T47D (cell line): ENCODE measurements around the gene PTPN20.

Experiments used
- DNase-seq, 2 experiments: peaks; one replicate each; pipeline versions ENCODE4 v3.0.0 to v3.0.0-alpha.2; 2011 to 2012; ENCODE audit warnings: low read depth in 1 of 2, low spot score in 1 of 2
- JUND ChIP-seq: IDR thresholded peaks from 2 replicates; pipeline ENCODE4 v1.6.1; 2012; ENCODE audit warnings: low read depth
- in situ Hi-C: cut with HindIII; loops from 2 replicates; pipeline ENCODE4 v1.10.0; 2016; ENCODE audit warnings: low sequenced_read_pairs, low pct_unique_long_range_greater_than_20kb

PTPN20 gene

DNA sequence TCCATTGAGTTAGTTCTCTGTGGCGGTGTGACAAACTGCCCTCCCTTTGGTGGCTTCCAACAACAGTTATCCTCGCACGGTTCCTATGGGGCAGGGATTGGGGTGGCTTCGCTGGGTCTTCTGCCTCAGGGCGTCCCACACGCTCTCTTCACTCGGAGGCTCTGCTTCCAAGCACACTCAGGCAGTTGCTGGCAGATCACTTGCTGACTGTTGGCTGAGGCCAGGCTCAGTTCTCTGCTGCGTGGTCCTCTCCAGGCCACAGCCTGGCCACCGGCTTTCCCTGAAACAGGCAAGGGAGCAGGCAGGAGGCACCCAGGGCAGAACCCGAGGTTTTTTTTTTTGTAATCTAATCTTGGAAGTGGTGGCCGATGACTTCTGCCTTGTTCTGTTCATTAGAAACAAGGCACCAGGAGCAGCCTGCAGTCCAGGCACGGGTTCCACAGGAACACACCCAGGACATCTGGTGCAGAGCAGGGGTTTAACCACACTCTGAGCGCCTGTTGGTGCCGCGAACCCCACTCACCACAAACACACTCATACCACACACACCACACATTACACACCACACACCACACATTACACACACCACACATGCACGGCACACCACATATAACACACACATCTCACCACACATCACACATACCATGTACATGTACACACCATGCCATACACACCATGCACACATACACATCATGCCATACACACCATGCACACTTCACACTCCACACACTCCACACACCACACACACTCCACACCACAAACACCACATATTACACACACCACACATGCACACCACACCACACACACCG is 112.2 kb downstream of the PTPN20 start:
- in situ Hi-C loops = no loop called here
- TF ChIP-seq JUND = no peak
- DNase-seq = no peak

DNA sequence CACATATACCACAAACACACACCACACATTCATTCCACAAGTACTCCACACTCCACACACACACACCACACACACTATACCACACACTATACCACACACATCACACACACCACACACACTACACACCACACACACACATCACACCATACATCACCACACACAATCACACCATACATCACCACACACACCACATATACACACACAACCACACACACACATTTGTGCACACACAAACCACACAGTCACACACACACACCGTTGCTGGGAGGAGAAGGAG is 112.8 kb downstream of the PTPN20 start:
- in situ Hi-C loops = no loop called here
- DNase-seq = no peak
- no peak for TF ChIP-seq JUND

DNA sequence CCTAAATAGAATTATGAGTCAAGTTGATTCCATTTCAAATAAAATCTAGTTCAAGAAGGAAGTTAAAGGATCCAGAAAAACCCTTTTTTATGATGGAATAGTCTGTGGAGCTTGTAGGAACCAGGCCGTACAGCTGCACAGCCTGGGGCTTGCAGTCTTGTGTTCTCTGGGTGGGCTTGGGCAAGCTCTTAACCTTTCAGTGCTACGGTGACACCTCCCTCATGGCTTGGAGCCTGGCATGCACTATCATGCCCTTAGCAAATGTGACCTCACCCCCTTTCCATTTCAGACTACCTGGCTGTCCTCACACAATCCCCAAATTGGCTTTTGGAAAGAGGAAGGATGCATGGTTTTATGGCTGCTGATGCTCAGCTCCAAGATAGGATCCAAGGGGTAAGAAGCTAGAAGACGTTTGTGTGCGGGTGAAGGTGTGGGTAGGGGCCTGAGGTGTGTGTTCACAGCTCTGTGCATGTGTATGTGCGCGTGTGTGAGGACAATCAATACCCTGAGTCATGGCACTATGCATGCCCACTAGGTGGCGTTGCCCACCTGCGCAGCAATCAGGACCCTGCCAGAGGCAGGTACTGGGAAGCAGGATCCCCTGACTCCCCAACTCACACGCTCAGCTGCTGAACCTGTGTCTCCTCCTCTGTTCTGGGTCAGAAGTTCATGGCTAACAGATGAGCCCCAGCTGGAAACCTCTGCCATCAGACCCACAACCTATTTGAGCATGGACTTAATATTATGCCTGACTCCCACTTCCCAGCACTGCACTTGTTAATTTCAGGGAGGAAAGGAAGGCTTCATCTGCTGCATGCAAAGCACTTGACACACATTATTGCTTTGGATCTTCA is 113.4 kb downstream of the PTPN20 start:
- TF ChIP-seq JUND = no peak
- peak; percentile 80 to 97 for DNase-seq
- in situ Hi-C loops = no loop called here

DNA sequence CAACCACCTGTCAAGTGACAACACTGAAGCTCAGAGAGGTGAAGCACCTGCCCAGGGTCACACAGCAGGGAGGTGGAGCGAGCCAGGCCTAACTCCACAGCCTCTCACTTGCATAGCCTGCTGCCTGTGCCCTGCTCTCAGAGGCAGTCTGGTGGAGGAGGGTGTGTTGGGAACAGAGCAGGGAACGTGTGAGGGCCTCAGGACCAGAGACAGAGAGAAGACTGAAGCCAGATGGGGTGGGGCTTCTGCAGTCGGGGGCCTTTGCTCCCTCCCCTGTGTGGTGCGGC is 114.0 kb downstream of the PTPN20 start:
- no peak for TF ChIP-seq JUND
- no peak for DNase-seq
- in situ Hi-C loops = no loop called here

DNA sequence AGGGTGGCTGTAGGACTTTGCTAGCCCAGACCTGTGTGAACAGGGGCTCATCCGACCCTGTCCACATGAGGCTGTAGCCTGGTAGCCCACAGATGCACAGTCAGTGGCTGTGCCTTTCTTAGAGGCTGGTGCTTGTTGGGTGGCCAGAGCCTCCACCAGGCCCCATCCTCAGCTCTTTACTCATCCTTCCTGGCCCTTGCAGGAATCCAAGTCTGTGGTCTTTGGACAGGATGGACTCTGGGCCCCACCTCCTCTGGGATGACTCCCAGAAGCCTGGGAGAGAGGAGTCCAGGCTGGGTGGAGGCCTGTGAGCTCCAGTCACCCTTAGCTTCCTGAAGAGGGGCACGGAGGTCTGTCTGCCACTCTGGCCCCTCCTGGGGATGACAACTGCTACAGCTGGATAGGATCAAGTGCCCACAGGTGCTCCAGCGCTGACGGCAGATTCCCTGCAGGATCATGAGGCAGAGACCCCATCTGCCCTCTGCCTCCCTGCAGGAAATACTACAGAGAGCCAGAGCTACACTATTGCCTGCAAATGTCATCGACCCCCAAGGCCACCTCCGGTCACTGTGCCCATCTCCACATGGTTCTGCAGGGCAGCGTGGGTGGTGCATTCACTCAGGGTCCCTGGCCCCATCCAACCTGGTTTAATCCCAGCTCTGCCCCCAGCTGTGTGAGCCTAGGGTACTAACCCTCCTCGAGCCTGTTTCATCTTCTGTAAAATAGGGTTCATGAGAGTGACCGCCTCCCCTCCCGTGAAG is 114.5 kb downstream of the PTPN20 start:
- no peak for DNase-seq
- in situ Hi-C loops = no loop called here
- TF ChIP-seq JUND = no peak

DNA sequence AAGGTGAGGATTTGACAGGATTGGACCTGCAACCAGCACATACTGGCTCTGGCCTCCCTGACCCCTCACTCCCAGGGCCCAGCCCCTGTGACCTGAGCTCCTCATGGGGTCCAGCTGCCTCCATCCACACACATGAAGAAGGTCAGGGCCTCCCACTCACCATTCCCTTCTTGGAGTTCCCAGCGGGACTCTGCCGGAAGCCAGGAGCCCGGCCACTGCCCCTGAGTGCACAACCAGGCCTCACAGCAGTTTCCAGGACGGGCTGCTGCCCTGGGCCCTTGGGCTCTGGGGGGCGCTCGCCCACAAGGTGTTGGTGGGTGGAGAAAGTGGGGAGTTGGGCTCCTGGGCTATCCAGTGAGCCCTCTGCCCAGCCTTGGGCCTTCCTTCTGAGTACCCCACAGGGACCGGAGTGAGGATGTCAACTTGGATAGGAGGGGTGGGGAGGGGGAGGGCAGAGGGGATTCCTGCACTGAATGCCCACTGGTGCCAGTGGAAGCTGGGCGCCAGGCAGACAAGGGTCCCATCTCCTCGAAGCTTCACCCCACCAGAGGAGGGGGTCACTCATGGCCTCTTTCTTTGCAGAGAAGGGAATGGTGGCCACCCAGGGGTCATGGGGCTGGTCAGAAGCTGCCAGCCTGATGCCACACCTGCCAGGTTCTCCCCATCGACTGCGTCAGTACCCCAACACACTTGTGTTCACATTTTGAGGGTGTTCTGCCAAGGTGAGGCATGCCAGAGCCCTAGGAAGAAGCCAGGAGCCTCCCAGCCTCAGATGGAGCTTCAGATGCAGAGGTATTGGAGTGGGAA is 115.3 kb downstream of the PTPN20 start:
- no peak for DNase-seq
- TF ChIP-seq JUND = no peak
- in situ Hi-C loops = no loop called here

DNA sequence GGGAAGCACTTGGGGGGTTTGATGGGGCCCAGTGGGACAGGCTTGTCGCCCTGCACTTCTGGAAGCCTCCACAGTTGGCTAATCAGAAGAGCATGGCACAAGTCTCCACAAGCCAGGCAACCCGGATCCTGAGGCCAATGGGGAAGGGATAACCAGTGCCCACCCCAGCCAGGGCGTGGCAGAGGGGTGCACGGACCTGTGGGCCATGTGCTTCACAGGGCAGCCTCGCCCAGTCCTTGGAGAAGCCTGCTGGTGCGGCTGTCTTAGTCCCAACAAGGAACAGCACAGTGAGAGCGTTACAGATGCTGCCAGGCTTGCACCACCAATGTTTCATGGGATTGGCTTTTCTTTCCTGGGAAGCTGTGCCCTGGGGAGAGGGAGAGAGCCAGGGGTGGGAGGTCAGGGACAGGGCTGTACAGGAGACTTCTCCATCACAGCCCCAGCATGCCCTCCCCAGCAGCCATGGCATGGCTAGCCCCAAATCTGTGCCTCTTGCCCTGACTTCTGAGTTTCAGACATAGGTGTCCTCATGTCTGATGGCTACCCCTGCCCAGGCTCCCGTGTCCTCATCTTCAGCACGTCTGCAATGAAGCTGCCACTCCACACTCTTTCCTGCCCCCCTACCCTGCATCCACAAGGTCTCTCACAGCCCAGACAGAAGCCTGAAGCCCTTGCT is 116.0 kb downstream of the PTPN20 start:
- in situ Hi-C loops = no loop called here
- no peak for TF ChIP-seq JUND
- DNase-seq = no peak

DNA sequence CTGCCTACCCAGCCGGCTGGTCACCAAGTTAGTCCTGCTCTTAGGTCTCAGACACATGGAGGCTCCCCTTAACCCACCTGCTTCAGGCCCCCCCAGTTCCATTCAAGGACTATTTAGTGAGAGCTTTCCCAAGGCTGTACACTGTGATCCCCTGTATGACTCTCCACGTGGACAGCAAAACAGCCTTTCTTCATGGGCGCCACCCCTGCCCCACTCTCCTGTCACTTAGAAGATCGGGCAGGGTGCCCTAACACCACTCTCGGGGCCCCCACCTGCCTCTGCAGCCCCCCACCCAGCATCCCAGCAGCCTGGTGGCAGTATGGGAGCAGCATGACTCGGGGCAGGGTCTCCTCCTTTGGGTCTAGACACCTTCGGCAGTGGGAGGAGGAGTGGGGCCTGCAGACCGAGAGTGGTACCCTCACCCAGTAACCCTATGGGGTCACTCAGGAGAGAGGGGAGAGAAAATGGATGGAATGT is 116.6 kb downstream of the PTPN20 start:
- TF ChIP-seq JUND = no peak
- DNase-seq = no peak
- in situ Hi-C loops = no loop called here

DNA sequence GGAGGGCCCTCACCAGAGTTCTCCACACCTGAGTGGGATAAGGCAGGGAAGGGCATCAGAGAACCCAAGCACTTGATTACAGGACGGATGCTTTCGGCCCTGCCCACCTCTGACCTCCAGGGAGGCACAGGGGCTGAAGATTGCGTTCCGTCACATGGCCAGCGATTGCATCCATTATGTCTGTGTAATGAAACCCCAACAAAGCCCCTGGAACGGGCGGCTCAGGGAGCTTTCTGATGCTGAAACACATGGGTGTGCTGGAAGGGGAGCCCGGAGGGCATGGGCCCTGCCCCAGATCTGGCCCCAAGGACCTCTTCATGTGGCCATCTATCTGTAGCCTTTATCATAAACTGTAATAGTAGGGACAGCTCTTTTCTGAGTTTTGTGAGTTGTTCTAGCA is 117.2 kb downstream of the PTPN20 start:
- in situ Hi-C loops = no loop called here
- TF ChIP-seq JUND = no peak
- no peak for DNase-seq

DNA sequence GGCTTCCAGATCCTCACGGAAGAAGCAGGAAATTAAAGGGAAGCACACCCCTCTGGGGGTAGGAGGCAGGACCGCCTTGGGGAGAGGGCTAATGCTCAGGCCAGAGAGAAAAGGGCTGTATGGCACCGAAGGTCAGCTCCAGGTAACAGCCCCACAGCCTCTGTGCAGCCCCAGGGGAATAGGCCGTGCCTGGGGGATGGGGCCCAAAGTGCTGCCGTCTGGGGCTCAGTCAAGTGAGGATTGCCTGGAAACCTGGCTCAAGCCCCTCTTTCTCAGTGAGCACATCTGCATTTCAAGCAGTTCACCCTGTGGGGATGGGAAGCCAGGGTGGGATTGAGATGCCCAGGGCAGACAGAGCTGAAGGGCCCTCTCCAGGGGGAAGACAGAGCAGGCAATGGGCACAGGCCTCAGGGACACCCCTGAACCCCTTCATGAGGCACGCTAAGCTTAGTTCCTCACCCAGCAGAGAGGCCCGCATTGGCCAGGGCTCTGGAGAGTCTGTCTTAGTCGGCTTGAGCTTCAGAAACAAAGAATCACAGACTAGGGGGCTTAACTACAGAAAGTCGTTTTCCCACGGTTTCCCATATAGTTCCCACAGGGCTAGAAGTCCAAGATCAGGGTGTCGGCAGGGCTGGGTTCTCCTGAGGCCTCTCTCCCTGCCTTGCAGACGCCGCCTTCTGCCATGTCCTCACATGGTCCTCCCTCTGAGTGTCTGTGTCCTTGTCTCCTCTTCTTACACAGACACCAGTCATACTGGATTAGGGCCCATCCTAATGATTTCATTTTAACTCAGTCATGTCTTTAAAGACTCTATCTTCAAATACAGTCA is 118.2 kb downstream of the PTPN20 start:
- in situ Hi-C loops = no loop called here
- no peak for TF ChIP-seq JUND
- DNase-seq = no peak

DNA sequence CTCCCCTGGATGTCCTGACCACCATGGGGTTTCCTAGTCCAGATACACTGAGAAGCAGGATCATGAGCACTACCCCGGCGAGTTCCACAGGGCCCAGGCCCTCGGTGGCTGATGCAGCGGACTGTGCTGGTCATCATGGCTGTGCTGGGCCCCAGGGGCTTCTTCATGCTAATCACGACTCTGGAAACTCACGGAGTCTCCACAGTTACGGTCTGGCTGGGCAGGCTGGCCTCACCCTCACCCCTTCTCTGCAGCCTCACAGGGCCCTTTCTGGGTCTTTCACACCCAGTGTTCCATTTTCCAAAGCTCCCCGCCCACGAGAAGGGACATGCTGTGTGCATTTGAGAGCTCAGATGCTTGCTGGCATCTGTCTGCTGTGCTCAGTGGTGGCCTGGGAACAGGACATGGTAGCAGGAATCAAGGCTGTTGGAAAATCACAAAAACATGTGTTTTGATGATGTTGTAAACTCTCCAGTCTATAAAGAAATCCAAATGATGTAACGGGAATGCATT is 119.0 kb downstream of the PTPN20 start:
- DNase-seq = no peak
- TF ChIP-seq JUND = no peak
- in situ Hi-C loops = no loop called here
